ENCODE results near the gene RASSF3.

Gene RASSF3

GRCh38 chr12:64736771-64737170 lies 126.5 kb downstream of the RASSF3 start:
- no peak for DNase-seq

- DNase-seq, result peak; percentile 97
Observed at GRCh38 chr12:64737539-64737938, 127.2 kb downstream of the RASSF3 start.

DNA sequence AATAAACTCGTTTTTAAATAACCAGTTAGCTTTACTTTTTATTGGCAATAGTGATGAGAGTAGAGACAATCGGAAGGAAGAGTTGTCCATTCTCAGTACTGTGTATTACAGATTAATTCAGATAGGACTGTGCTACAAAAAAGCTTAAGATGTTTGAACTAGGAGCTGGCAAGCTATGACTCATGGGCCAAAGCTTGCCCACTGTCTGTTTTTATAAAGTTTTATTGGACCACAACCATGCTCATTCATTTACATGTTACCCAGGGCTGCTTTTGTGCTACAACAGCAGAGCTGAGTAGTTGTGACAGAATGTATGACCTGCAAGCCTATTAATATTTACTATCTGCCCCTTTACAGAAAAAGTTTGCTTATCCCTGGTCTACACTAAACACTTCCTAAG lies 129.5 kb downstream of the RASSF3 start:
- peak; percentile 48 for DNase-seq

GRCh38 chr12:64740646-64741045 lies 130.4 kb downstream of the RASSF3 start:
- DNase-seq, result no peak

DNA sequence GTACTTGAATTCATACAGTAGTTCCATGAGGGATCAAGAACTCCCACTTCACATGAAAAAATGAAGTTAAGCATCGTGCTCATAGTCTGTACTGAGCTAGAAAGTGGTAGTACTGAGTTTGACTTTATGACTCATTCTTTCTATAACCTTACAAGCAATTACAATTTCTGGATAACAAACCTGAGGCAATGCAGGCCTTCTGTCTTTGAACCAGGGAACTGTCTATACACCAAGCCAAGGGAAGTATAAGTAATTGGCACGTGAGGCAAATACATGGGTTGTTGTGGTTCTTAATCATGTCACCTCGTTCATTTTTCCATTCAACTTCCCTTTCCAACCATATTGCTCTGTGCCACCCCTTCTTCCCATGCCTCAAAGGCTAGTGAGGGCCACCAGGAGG lies 132.1 kb downstream of the RASSF3 start:
- DNase-seq, result no peak

DNA sequence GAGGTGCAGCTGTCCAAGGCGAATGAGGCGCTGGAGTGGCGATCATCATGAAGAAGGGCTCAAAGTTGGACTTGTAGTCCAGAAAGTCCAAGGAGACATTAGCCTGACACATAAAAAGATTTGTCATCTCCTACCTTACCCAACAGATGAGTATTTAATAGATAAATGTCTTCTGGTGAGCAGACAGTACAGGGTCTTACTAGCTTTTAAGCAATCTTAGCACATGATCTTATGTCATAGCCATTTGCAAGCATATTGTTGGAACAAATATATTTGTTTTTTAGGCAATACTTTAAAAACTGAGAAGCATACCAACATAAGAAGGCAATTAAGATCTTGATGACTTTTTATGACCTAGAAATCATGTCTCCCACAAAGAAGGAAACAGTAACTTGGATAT lies 132.9 kb downstream of the RASSF3 start:
- no peak for DNase-seq

GRCh38 chr12:64744422-64745258 lies 134.3 kb downstream of the RASSF3 start:
- peak; percentile 80 for DNase-seq

GRCh38 chr12:64745259-64745807 lies 135.0 kb downstream of the RASSF3 start:
- DNase-seq, result peak; percentile 78

DNA sequence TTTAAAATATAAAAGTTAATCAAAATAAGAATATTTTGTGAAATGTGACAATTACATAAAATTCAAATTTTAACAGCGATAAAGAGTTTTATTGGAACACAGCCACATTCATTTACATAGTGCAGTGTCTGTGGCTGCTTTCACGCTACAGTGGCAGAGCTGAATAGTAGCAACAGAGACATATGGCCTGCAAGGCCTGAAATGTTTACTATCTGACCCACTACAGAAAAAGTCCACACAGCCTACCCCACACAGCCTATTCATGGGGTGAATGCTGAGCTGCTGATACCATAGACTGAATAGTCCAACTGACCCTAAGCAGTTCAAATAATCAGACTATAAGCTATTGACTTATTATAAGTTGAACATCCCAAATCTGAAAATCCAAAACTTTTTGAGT lies 135.7 kb downstream of the RASSF3 start:
- DNase-seq, result peak; percentile 93

GRCh38 chr12:64746663-64747062 lies 136.4 kb downstream of the RASSF3 start:
- DNase-seq, result peak; percentile 61
